Esophagus (tissue), 2 donors: ENCODE data around the gene ZNF385B. TPM values are rescaled to one million over a fixed set of nuclear protein-coding genes. Genes with fewer than 3 reads are reported as not detected.

Experiments used
- H3K27ac ChIP-seq, 2 donors: one replicate each; pipeline ENCODE4 v1.5.1; 2013; ENCODE audit warnings: low read depth in 2 of 2, mild to moderate bottlenecking in 2 of 2, inconsistent platforms in 1 of 2, low read length in 1 of 2, moderate library complexity in 1 of 2
- H3K27me3 ChIP-seq, 2 donors: one replicate each; pipeline ENCODE4 v1.6.1; 2013; ENCODE audit warnings: low read length in 2 of 2, control low read depth in 1 of 2, mild to moderate bottlenecking in 1 of 2; ENCODE audit not compliant: insufficient read depth in 2 of 2, control insufficient read depth in 1 of 2
- H3K36me3 ChIP-seq, 2 donors: one replicate each; pipeline ENCODE4 v1.6.1; 2013; ENCODE audit warnings: low read length in 1 of 2; ENCODE audit not compliant: control insufficient read depth in 2 of 2, insufficient read depth in 2 of 2
- H3K4me1 ChIP-seq, 2 donors: one replicate each; pipeline ENCODE4 v1.6.1; 2013; ENCODE audit warnings: low read length in 1 of 2; ENCODE audit not compliant: control insufficient read depth in 2 of 2, insufficient read depth in 2 of 2
- H3K4me3 ChIP-seq, 2 donors: one replicate each; pipeline ENCODE4 v1.5.1; 2013; ENCODE audit warnings: low read length in 2 of 2, mild to moderate bottlenecking in 2 of 2, low read depth in 1 of 2, moderate library complexity in 1 of 2
- H3K9me3 ChIP-seq, 2 donors: one replicate each; pipeline ENCODE4 v1.6.1; 2013; ENCODE audit warnings: mild to moderate bottlenecking in 2 of 2, low read depth in 1 of 2, low read length in 1 of 2, moderate library complexity in 1 of 2; ENCODE audit not compliant: control insufficient read depth in 2 of 2, insufficient read depth in 1 of 2
- WGBS, 2 donors: extraction: QIAGEN DNeasy Blood & Tissue Kit; methylation state at CpG; one replicate each; pipeline ENCODE4 v1.1.7; 2013; 5-methylcytosine and 5-hydroxymethylcytosine counted together
- polyA plus RNA-seq, 2 donors: library from polyadenylated mRNA; stranded (reverse); fragments of 200-250 nt; gene quantifications; one replicate each; pipeline ENCODE4 v1.2.3, GENCODE V29; 2013
- donor health status: healthy with polysubstance abuse.
- donor health status: Bipolar disorder and iron deficiency.

Gene ZNF385B
- polyA plus RNA-seq, 2 donors: 0.22 to 0.29 TPM

DNA sequence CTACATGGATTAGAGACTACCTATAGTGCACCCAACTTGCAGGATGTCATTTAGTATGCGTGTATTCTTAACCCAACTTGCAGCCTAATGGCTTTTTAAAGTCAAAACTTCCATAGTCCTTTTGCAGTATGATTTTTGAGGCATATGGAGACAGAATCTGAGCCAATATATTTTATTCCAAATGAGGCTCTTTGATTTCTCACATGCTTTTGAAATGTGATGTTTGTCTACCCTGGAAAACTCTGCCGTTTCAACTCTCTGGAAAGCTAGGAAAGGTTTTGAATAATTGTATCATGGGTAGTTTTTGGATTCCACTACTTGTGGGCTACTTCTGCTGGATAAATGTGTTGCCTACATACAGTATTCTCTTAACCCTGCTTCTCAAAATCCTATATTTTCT, 206.6 kb downstream of the ZNF385B start:
- Histone ChIP-seq H3K4me3 (no peak overlapping the region), H3K36me3 (no peaks in the 10 kb centered on the region), H3K27ac (no peak overlapping the region), H3K27me3 (no peaks in the 10 kb centered on the region), H3K4me1 (no peaks in the 10 kb centered on the region), H3K9me3 (no peaks in the 10 kb centered on the region)
- WGBS, 2 donors: 76 to 77% methylated on average over 2 of the region's 2 CpGs

- Histone ChIP-seq H3K36me3 (no peaks in the 10 kb centered on the region), H3K9me3 (no peaks in the 10 kb centered on the region), H3K4me1 (no peaks in the 10 kb centered on the region), H3K27me3 (no peaks in the 10 kb centered on the region), H3K4me3 (no peak overlapping the region), H3K27ac (no peak overlapping the region)
- WGBS, 2 donors: 21 to 31% methylated on average over 2 of the region's 2 CpGs
These were observed 209.1 kb downstream of the ZNF385B start for GRCh38 chr2:179652296-179652695.

GRCh38 chr2:179650420-179650819, 211.0 kb downstream of the ZNF385B start:
- Histone ChIP-seq H3K27me3 (no peaks in the 10 kb centered on the region), H3K4me3 (no peak overlapping the region), H3K9me3 (no peaks in the 10 kb centered on the region), H3K27ac (no peak overlapping the region), H3K36me3 (no peaks in the 10 kb centered on the region), H3K4me1 (no peaks in the 10 kb centered on the region)

GRCh38 chr2:179646862-179647587, 214.4 kb downstream of the ZNF385B start:
- H3K36me3 ChIP-seq: no peaks in the 10 kb centered on the region
- no peak overlapping the region for H3K27ac ChIP-seq
- no peaks in the 10 kb centered on the region for H3K27me3 ChIP-seq
- 70 to 77% methylated on average over 3 of the region's 3 CpGs for WGBS, 2 donors
- no peaks in the 10 kb centered on the region for H3K4me1 ChIP-seq
- no peak overlapping the region for H3K4me3 ChIP-seq
- H3K9me3 ChIP-seq: no peaks in the 10 kb centered on the region

GRCh38 chr2:179646173-179646769, 215.1 kb downstream of the ZNF385B start:
- Histone ChIP-seq H3K4me3 (no peak overlapping the region), H3K36me3 (no peaks in the 10 kb centered on the region), H3K4me1 (no peaks in the 10 kb centered on the region), H3K27ac (no peak overlapping the region), H3K9me3 (no peaks in the 10 kb centered on the region), H3K27me3 (no peaks in the 10 kb centered on the region)
- 86% methylated on average over 9 of the region's 9 CpGs for WGBS, 2 donors

GRCh38 chr2:179645047-179645446, 216.4 kb downstream of the ZNF385B start:
- 62 to 71% methylated on average over 2 of the region's 2 CpGs for WGBS, 2 donors
- H3K36me3 ChIP-seq: no peaks in the 10 kb centered on the region
- H3K4me3 ChIP-seq: no peak overlapping the region

GRCh38 chr2:179642462-179642861, 218.9 kb downstream of the ZNF385B start:
- Histone ChIP-seq H3K4me1 (no peaks in the 10 kb centered on the region), H3K4me3 (no peak overlapping the region), H3K36me3 (no peaks in the 10 kb centered on the region), H3K27ac (no peak overlapping the region), H3K27me3 (no peaks in the 10 kb centered on the region), H3K9me3 (no peaks in the 10 kb centered on the region)
- WGBS, 2 donors: 82 to 83% methylated on average over 2 of the region's 2 CpGs

More at GRCh38 chr2:179645047-179645446, 216.4 kb downstream of the ZNF385B start:
- no peaks in the 10 kb centered on the region for H3K4me1 ChIP-seq
- H3K27me3 ChIP-seq: no peaks in the 10 kb centered on the region
- no peaks in the 10 kb centered on the region for H3K9me3 ChIP-seq
- H3K27ac ChIP-seq: no peak overlapping the region

- Histone ChIP-seq H3K36me3 (no peaks in the 10 kb centered on the region), H3K9me3 (no peaks in the 10 kb centered on the region), H3K27me3 (no peaks in the 10 kb centered on the region), H3K4me3 (no peak overlapping the region), H3K27ac (no peak overlapping the region), H3K4me1 (no peaks in the 10 kb centered on the region)
- WGBS, 2 donors: 60 to 71% methylated on average over 2 of the region's 2 CpGs
These were observed 224.4 kb downstream of the ZNF385B start for GRCh38 chr2:179636995-179637394.

DNA sequence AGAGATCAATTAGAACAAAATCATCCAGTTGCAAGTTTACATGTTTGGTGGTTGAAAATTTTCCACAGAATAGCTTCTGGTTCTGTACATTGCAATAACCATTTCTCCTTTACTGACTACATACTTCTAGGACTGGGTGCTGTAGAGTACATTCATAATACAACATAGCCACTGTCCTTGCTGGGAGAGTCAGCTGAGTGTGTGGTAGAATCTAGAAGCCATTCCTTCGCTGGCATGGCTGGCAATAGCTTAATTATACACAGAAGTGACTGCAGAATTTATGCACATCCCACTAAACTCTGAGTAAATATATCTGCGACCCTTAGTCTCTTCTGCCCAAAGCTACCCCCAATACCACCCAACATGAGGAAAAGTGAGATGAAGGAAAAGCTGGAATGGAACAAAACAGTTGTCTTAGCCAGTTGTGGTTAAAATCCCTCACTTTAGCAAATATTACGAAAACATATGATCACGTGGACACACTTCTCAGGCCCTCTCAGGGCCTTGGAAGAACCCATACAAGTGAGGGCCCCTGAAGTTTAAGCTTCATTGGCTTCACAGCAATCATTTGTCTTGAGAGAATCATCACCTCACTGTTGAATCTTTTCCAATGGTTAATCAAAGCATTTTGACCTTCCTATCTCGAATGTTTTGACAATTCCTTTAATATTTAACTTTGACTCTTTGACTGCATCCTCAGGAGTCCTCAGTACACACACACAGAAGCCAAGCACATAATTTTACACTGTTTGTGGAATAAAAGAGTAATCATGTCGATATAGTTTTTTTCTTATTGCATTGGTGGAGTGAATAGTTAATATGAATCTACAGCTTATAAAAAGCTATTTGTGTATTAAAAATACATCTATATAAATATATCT, 225.1 kb downstream of the ZNF385B start:
- WGBS, 2 donors: 59 to 62% methylated on average over 6 of the region's 6 CpGs
- Histone ChIP-seq H3K27me3 (no peaks in the 10 kb centered on the region), H3K4me1 (no peaks in the 10 kb centered on the region), H3K9me3 (no peaks in the 10 kb centered on the region), H3K4me3 (no peak overlapping the region), H3K27ac (no peak overlapping the region), H3K36me3 (no peaks in the 10 kb centered on the region)
